ENCODE measurements around the gene ADAM15.

ADAM15 gene

GRCh38 chr1:155011004-155011416 lies 40.1 kb upstream of the ADAM15 start:
- no peak for DNase-seq
- intact Hi-C loops (cut with DNase I): no loop called here

GRCh38 chr1:155011437-155012025 lies 39.6 kb upstream of the ADAM15 start:
- DNase-seq: no peak
- intact Hi-C loops (cut with DNase I): no loop called here

- intact Hi-C loops (cut with DNase I): no loop called here
- DNase-seq: peak; percentile 71 to 98 (median 84)
Observed at GRCh38 chr1:155012026-155012546, 39.0 kb upstream of the ADAM15 start.

GRCh38 chr1:155012776-155013602 lies 38.1 kb upstream of the ADAM15 start:
- no peak for DNase-seq
- intact Hi-C loops (cut with DNase I): no loop called here

- intact Hi-C loops (cut with DNase I): no loop called here
- no peak for DNase-seq
Observed at GRCh38 chr1:155013632-155014031, 37.5 kb upstream of the ADAM15 start.

- intact Hi-C loops (cut with DNase I): loop anchor here (5.0 kb wide), 1 partner anchor 53 kb away; the partner anchor contains the start of gene PYGO2
- DNase-seq: peak in 1 of 10 donors; percentile 59
Observed at GRCh38 chr1:155014709-155015508, 36.2 kb upstream of the ADAM15 start.

- no peak for DNase-seq
- intact Hi-C loops (cut with DNase I): loop anchor here (5.0 kb wide), 1 partner anchor 53 kb away; the partner anchor contains the start of gene PYGO2
Observed at GRCh38 chr1:155015527-155016230, 35.4 kb upstream of the ADAM15 start.

- DNase-seq: no peak
- intact Hi-C loops (cut with DNase I): loop anchor here (5.0 kb wide), 1 partner anchor 54 kb away; the partner anchor contains the start of gene PYGO2
Observed at GRCh38 chr1:155016231-155016831, 34.8 kb upstream of the ADAM15 start.

GRCh38 chr1:155017041-155017945 lies 33.8 kb upstream of the ADAM15 start:
- peak; percentile 75 to 98 (median 88) for DNase-seq
- intact Hi-C loops (cut with DNase I): loop anchor here (5.0 kb wide), 1 partner anchor 55 kb away; the partner anchor contains the start of gene PYGO2

GRCh38 chr1:155017946-155018316 lies 33.2 kb upstream of the ADAM15 start:
- intact Hi-C loops (cut with DNase I): loop anchor here (5.0 kb wide), 1 partner anchor 56 kb away; the partner anchor contains the start of gene PYGO2
- no peak for DNase-seq

- intact Hi-C loops (cut with DNase I): loop anchor here (5.0 kb wide), 1 partner anchor 56 kb away; the partner anchor contains the start of gene PYGO2
- no peak for DNase-seq
Observed at GRCh38 chr1:155018617-155019348, 32.3 kb upstream of the ADAM15 start.

- intact Hi-C loops (cut with DNase I): loop anchor here (5.0 kb wide), 1 partner anchor 57 kb away; the partner anchor contains the start of gene PYGO2
- peak in 1 of 10 donors; percentile 36 for DNase-seq
Observed at GRCh38 chr1:155019377-155020245, 31.5 kb upstream of the ADAM15 start.

GRCh38 chr1:155022136-155022926 lies 28.8 kb upstream of the ADAM15 start:
- DNase-seq: no peak
- intact Hi-C loops (cut with DNase I): no loop called here

- intact Hi-C loops (cut with DNase I): no loop called here
Observed at GRCh38 chr1:155022927-155023236, 28.2 kb upstream of the ADAM15 start.

GRCh38 chr1:155023627-155024026 lies 27.5 kb upstream of the ADAM15 start:
- no peak for DNase-seq
- intact Hi-C loops (cut with DNase I): no loop called here

More at GRCh38 chr1:155022927-155023236, 28.2 kb upstream of the ADAM15 start:
- DNase-seq: no peak

GRCh38 chr1:155024315-155024714 lies 26.8 kb upstream of the ADAM15 start:
- no peak for DNase-seq
- intact Hi-C loops (cut with DNase I): no loop called here

All from posterior cingulate gyrus (tissue), 11 donors.